ENCODE results near the gene LGALS12.

Gene LGALS12

GRCh38 chr11:63563201-63564055 is 57.5 kb downstream of the LGALS12 start, which contains the start of gene PLAAT2:
Gene PLAAT2 (minus strand): TSS chr11:63563379. CDS start chr11:63563324, 55 bp downstream.
- no peak for DNase-seq (ENCODE audit: low spot score)

GRCh38 chr11:63564056-63564774 is 58.3 kb downstream of the LGALS12 start:
- DNase-seq (ENCODE audit: low spot score) = no peak

- no peak for DNase-seq (ENCODE audit: low spot score)
Measured at GRCh38 chr11:63564784-63565350, 59.0 kb downstream of the LGALS12 start.

All from iPS-NIHi11 (cell line).